ENCODE measurements around the gene UBE2J2. TPM values are rescaled to one million over a fixed set of nuclear protein-coding genes. Genes with fewer than 3 reads are reported as not detected.

The UBE2J2 gene
- total and polyA plus RNA-seq, 2 donors (not counting 3 experiments of a cell fraction or from before 2014, with no cell fraction given), result 60.7 to 80.7 TPM

- no peak for FAIRE-seq
These were observed 40.6 kb upstream of the UBE2J2 start for GRCh38 chr1:1314237-1314586.

More at GRCh38 chr1:1314237-1314586, 40.6 kb upstream of the UBE2J2 start:
- Histone ChIP-seq H3K4me3 (replicated peaks in 1 of 3; ENCODE audit: insufficient read depth in 1 of 3, low read depth in 1 of 3, low read length in 3 of 3) (no peak overlapping the region), H3K9me1 (replicated peaks; ENCODE audit: control insufficient read depth, extremely low read depth, insufficient read depth, low read length) (no peaks in the 10 kb centered on the region), H3K36me3 (ENCODE audit: control insufficient read depth in 2 of 2, extremely low read depth in 1 of 2, insufficient read depth in 2 of 2, low read length in 2 of 2) (peaks cover 0 to 44% of the 10 kb centered on the region in 2 experiments), H3K4me1 (ENCODE audit: control insufficient read depth, extremely low read depth, insufficient read depth, low read length) (peaks cover 3% of the 10 kb centered on the region), H3K27ac (ENCODE audit: insufficient read depth, low read depth, low read length) (no peak overlapping the region), H2AFZ (ENCODE audit: low read depth, low read length) (no peak overlapping the region), H3K4me2 (ENCODE audit: insufficient read depth, low read length) (no peak overlapping the region), H3K27me3 (ENCODE audit: control insufficient read depth in 2 of 2, insufficient read depth in 2 of 2, low read length in 2 of 2) (no peaks in the 10 kb centered on the region), H3K79me2 (ENCODE audit: control insufficient read depth, insufficient read depth, low read length) (peaks cover 1% of the 10 kb centered on the region), H3K9ac (replicated peaks; ENCODE audit: extremely low read depth, insufficient read depth, low read length) (no peak overlapping the region), H3K9me3 (replicated peaks; ENCODE audit: control insufficient read depth, insufficient read depth, low read length) (no peaks in the 10 kb centered on the region), H4K20me1 (replicated peaks; ENCODE audit: control insufficient read depth, extremely low read depth, insufficient read depth, low read length) (no peaks in the 10 kb centered on the region)
- intact Hi-C loops (cut with micrococcal nuclease) (no loop called here), dilution Hi-C loops (cut with MboI; ENCODE audit: extremely low pct_ligation_motif_present, low sequenced_read_pairs) (no loop called here)
- ChIA-PET POLR2A (interaction anchor here (0.5 kb wide), 1 partner anchor 81 kb away, joined by 3 read pairs; no protein-coding TSS in a partner anchor), CTCF (no interaction called here)
- DNase-seq (ENCODE audit: low read depth, low spot score), result no peak
- TF ChIP-seq JUN (IDR thresholded peaks at IDR 0.05; ENCODE audit: borderline replicate concordance, insufficient read depth, insufficient read length, low read depth) (no peak), POLR2AphosphoS5 (IDR thresholded peaks at IDR 0.05; ENCODE audit: insufficient read depth, low read depth, low read length) (no peak), GATA2 (IDR thresholded peaks at IDR 0.05; ENCODE audit: insufficient read depth, insufficient read length, low read depth, low read length) (no peak), FOS (IDR thresholded peaks at IDR 0.05; ENCODE audit: borderline replicate concordance, insufficient read depth, low read length) (no peak), MYC (IDR thresholded peaks at IDR 0.05; ENCODE audit: low read depth, low read length) (no peak), POLR2A (IDR thresholded peaks at IDR 0.05; ENCODE audit: low read depth, low read length) (no peak), CTCF (IDR thresholded peaks at IDR 0.05; ENCODE audit: extremely low read depth in 1 of 2, insufficient read depth in 1 of 2, low read depth in 1 of 2, low read length in 2 of 2) (no peak), EZH2 (IDR thresholded peaks at IDR 0.05; ENCODE audit: borderline replicate concordance, low read depth, low read length, severe bottlenecking) (no peak), MAX (IDR thresholded peaks at IDR 0.05; ENCODE audit: insufficient read depth, insufficient read length) (no peak)
- no TSS peak for BruUV-seq (replicated peaks)
